Measurements from ENCODE around the gene CRYBB2. TPM values are rescaled to one million over a fixed set of nuclear protein-coding genes. Genes with fewer than 3 reads are reported as not detected.

The CRYBB2 gene
- total RNA-seq, 4 donors from 2014 or later, result 1.6 to 9.9 (median 2.7) TPM; not detected in 1

DNA sequence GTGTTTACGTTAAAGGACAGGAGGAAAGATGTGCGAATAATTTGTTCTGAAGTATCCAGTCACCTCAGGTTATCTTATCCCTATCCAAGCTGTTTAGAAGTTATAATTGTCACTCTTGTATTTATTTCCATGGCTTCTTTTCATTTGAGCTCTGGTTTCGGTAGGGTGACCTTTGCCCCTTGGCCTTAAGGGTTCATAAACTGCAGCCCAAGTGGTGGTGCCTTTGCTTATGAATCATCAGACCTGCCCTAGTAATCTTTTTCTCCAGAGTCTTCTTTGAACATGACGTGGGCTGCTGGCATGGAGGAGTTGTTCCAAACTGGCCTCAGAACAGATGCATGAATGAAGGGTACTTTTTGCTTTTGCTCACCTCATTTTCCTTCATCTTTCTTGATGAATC lies 26.3 kb upstream of the CRYBB2 start:
- no peaks in the 10 kb centered on the region for H3K27me3 ChIP-seq
- H3K9me3 ChIP-seq, result no peaks in the 10 kb centered on the region
- H3K36me3 ChIP-seq, result peaks cover 0 to 75% (median 0%) of the 10 kb centered on the region in 3 donors
- no peaks in the 10 kb centered on the region for H3K4me1 ChIP-seq
- H3K4me3 ChIP-seq, result no peak overlapping the region
- peak in 1 of 3 donors; percentile 53 for DNase-seq
- no peak overlapping the region for H3K27ac ChIP-seq
- TF ChIP-seq POLR2A (IDR thresholded peaks at IDR 0.05), result no peak
- TF ChIP-seq, protein P1, sequence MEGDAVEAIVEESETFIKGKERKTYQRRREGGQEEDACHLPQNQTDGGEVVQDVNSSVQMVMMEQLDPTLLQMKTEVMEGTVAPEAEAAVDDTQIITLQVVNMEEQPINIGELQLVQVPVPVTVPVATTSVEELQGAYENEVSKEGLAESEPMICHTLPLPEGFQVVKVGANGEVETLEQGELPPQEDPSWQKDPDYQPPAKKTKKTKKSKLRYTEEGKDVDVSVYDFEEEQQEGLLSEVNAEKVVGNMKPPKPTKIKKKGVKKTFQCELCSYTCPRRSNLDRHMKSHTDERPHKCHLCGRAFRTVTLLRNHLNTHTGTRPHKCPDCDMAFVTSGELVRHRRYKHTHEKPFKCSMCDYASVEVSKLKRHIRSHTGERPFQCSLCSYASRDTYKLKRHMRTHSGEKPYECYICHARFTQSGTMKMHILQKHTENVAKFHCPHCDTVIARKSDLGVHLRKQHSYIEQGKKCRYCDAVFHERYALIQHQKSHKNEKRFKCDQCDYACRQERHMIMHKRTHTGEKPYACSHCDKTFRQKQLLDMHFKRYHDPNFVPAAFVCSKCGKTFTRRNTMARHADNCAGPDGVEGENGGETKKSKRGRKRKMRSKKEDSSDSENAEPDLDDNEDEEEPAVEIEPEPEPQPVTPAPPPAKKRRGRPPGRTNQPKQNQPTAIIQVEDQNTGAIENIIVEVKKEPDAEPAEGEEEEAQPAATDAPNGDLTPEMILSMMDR (IDR thresholded peaks at IDR 0.05), result no peak

DNA sequence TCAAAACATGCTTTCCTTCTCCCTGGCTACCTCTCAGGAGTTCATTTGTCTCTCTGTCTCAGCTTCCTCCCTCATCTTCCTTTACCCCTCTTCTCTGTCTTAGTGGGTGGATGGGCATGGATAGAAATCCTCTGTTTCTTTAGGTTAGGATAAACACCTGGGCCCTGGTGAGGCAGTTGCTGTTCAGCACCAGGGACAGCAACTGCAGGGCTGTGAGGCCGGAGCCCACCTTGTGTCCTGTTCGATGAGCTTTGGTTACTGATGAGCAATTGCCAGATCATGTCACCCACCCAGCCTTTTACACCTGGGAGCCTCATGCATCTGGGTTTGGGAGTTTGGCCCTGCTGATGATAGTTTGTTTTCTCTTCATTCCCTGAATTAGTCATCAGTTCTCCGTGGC lies 25.9 kb upstream of the CRYBB2 start:
- no peaks in the 10 kb centered on the region for H3K27me3 ChIP-seq
- TF ChIP-seq, protein P1 (IDR thresholded peaks at IDR 0.05), result no peak
- TF ChIP-seq POLR2A (IDR thresholded peaks at IDR 0.05), result no peak
- DNase-seq, result no peak

GRCh38 chr22:25196326-25196725 lies 23.1 kb upstream of the CRYBB2 start:
- Histone ChIP-seq H3K9me3 (no peaks in the 10 kb centered on the region), H3K27me3 (no peaks in the 10 kb centered on the region), H3K36me3 (peaks cover 0 to 58% (median 0%) of the 10 kb centered on the region in 3 donors), H3K27ac (no peak overlapping the region), H3K4me3 (no peak overlapping the region), H3K4me1 (no peaks in the 10 kb centered on the region)
- no peak for TF ChIP-seq POLR2A (IDR thresholded peaks at IDR 0.05)
- TF ChIP-seq, protein P1 (IDR thresholded peaks at IDR 0.05), result no peak
- no peak for DNase-seq

More for the DNA sequence above, 25.9 kb upstream of the CRYBB2 start:
- no peak overlapping the region for H3K27ac ChIP-seq
- H3K36me3 ChIP-seq, result peaks cover 0 to 76% (median 0%) of the 10 kb centered on the region in 3 donors
- no peaks in the 10 kb centered on the region for H3K4me1 ChIP-seq
- no peak overlapping the region for H3K4me3 ChIP-seq
- no peaks in the 10 kb centered on the region for H3K9me3 ChIP-seq

GRCh38 chr22:25197340-25197739 lies 22.1 kb upstream of the CRYBB2 start:
- DNase-seq, result no peak
- Histone ChIP-seq H3K36me3 (peaks cover 0 to 48% (median 0%) of the 10 kb centered on the region in 3 donors), H3K27ac (no peak overlapping the region), H3K4me1 (no peaks in the 10 kb centered on the region), H3K4me3 (no peak overlapping the region), H3K9me3 (no peaks in the 10 kb centered on the region), H3K27me3 (no peaks in the 10 kb centered on the region)
- TF ChIP-seq, protein P1 (IDR thresholded peaks at IDR 0.05), result no peak
- TF ChIP-seq POLR2A (IDR thresholded peaks at IDR 0.05), result no peak

GRCh38 chr22:25199731-25200520 lies 19.5 kb upstream of the CRYBB2 start, which contains the start of gene CRYBB3:
TSS of gene CRYBB3 (plus strand) at chr22:25199858. CDS start at chr22:25201397, 1,539 bp downstream.
- Histone ChIP-seq H3K27ac (no peak within 1 kb of the TSS), H3K36me3 (peaks cover 0 to 32% (median 0%) of the 10 kb centered on the region in 3 donors), H3K4me3 (no peak within 1 kb of the TSS), H3K27me3 (no peaks in the 10 kb centered on the region), H3K9me3 (no peaks in the 10 kb centered on the region), H3K4me1 (no peaks in the 10 kb centered on the region)
- TF ChIP-seq POLR2A (IDR thresholded peaks at IDR 0.05), result no peak
- TF ChIP-seq, protein P1 (IDR thresholded peaks at IDR 0.05), result no peak
- no peak for DNase-seq

All from Peyer's patch (tissue), 4 donors.